Measurements from ENCODE around the gene PROKR2.

Gene PROKR2

GRCh38 chr20:5312518-5312917, 4.2 kb downstream of the PROKR2 start:
- DNase-seq (no peak), ATAC-seq (ENCODE audit: insufficient read depth, low read depth) (no peak)
- Histone ChIP-seq H3K4me1 (ENCODE audit: insufficient read depth, low read length) (no peaks in the 10 kb centered on the region), H2AFZ (ENCODE audit: low read depth, low read length) (no peak overlapping the region), H4K20me1 (ENCODE audit: insufficient read depth, low read length) (no peaks in the 10 kb centered on the region), H3K9me3 (ENCODE audit: insufficient read depth, low read length, severe bottlenecking) (peaks cover 13% of the 10 kb centered on the region), H3K27me3 (ENCODE audit: insufficient read depth, low read length, poor library complexity) (no peaks in the 10 kb centered on the region), H3K27ac (ENCODE audit: low read length) (no peak overlapping the region), H3K4me3 (ENCODE audit: low read depth in 1 of 2, low read length in 2 of 2) (no peak overlapping the region), H3K79me2 (ENCODE audit: insufficient read depth, low read length) (no peaks in the 10 kb centered on the region), H3K36me3 (ENCODE audit: insufficient read depth, low read length) (no peaks in the 10 kb centered on the region), H3K4me2 (ENCODE audit: insufficient read depth, low read length) (no peak overlapping the region), H3K9ac (ENCODE audit: low read depth, low read length) (no peak overlapping the region)
- TF ChIP-seq EZH2 (IDR thresholded peaks at IDR 0.05; ENCODE audit: borderline replicate concordance, low read depth, low read length, severe bottlenecking) (no peak), CTCF (IDR thresholded peaks at IDR 0.05; ENCODE audit: borderline replicate concordance, extremely low read depth, low read length, poor library complexity, severe bottlenecking) (no peak)

GRCh38 chr20:5309971-5310370, 6.8 kb downstream of the PROKR2 start:
- Histone ChIP-seq H3K9ac (ENCODE audit: low read depth, low read length) (no peak overlapping the region), H3K9me3 (ENCODE audit: insufficient read depth, low read length, severe bottlenecking) (peaks cover 15% of the 10 kb centered on the region), H3K4me1 (ENCODE audit: insufficient read depth, low read length) (no peaks in the 10 kb centered on the region), H2AFZ (ENCODE audit: low read depth, low read length) (no peak overlapping the region), H3K4me3 (ENCODE audit: low read depth in 1 of 2, low read length in 2 of 2) (no peak overlapping the region), H3K27me3 (ENCODE audit: insufficient read depth, low read length, poor library complexity) (no peaks in the 10 kb centered on the region), H3K27ac (ENCODE audit: low read length) (no peak overlapping the region), H3K4me2 (ENCODE audit: insufficient read depth, low read length) (no peak overlapping the region), H3K36me3 (ENCODE audit: insufficient read depth, low read length) (no peaks in the 10 kb centered on the region), H3K79me2 (ENCODE audit: insufficient read depth, low read length) (no peaks in the 10 kb centered on the region), H4K20me1 (ENCODE audit: insufficient read depth, low read length) (no peaks in the 10 kb centered on the region)
- DNase-seq (no peak), ATAC-seq (ENCODE audit: insufficient read depth, low read depth) (no peak)
- TF ChIP-seq EZH2 (IDR thresholded peaks at IDR 0.05; ENCODE audit: borderline replicate concordance, low read depth, low read length, severe bottlenecking): no peak
- no peak for TF ChIP-seq CTCF (IDR thresholded peaks at IDR 0.05; ENCODE audit: borderline replicate concordance, extremely low read depth, low read length, poor library complexity, severe bottlenecking)

GRCh38 chr20:5298811-5299210, 17.9 kb downstream of the PROKR2 start:
- Histone ChIP-seq H3K4me1 (ENCODE audit: insufficient read depth, low read length) (no peaks in the 10 kb centered on the region), H4K20me1 (ENCODE audit: insufficient read depth, low read length) (no peaks in the 10 kb centered on the region), H3K9ac (ENCODE audit: low read depth, low read length) (no peak overlapping the region), H3K27me3 (ENCODE audit: insufficient read depth, low read length, poor library complexity) (peaks cover 6% of the 10 kb centered on the region), H3K79me2 (ENCODE audit: insufficient read depth, low read length) (no peaks in the 10 kb centered on the region), H3K4me2 (ENCODE audit: insufficient read depth, low read length) (no peak overlapping the region), H3K36me3 (ENCODE audit: insufficient read depth, low read length) (no peaks in the 10 kb centered on the region), H2AFZ (ENCODE audit: low read depth, low read length) (no peak overlapping the region), H3K27ac (ENCODE audit: low read length) (no peak overlapping the region), H3K9me3 (ENCODE audit: insufficient read depth, low read length, severe bottlenecking) (no peaks in the 10 kb centered on the region), H3K4me3 (ENCODE audit: low read depth in 1 of 2, low read length in 2 of 2) (no peak overlapping the region)
- DNase-seq (no peak), ATAC-seq (ENCODE audit: insufficient read depth, low read depth) (no peak)
- TF ChIP-seq EZH2 (IDR thresholded peaks at IDR 0.05; ENCODE audit: borderline replicate concordance, low read depth, low read length, severe bottlenecking) (no peak), CTCF (IDR thresholded peaks at IDR 0.05; ENCODE audit: borderline replicate concordance, extremely low read depth, low read length, poor library complexity, severe bottlenecking) (no peak)
